Erythroblast (primary cell): ENCODE measurements around the gene TGFBR3L.

Experiments
- GATA1 ChIP-seq: IDR thresholded peaks from 2 replicates; pipeline ENCODE4 v1.6.1; 2011; ENCODE audit warnings: low read depth, mild to moderate bottlenecking, control low read depth, low read length, moderate library complexity
- POLR2A ChIP-seq: IDR thresholded peaks from 2 replicates; pipeline ENCODE4 v1.6.1; 2011; ENCODE audit warnings: mild to moderate bottlenecking, low read length

GRCh38 chr19:7923295-7924191 is 8.9 kb downstream of the TGFBR3L start:
- no peak for TF ChIP-seq POLR2A
- no peak for TF ChIP-seq GATA1
